GM18526 (cell line): ENCODE measurements around the gene POLG.

Experiments
- POLR2A ChIP-seq: IDR thresholded peaks from 3 replicates; pipeline ENCODE4 v1.6.1; 2011; ENCODE audit not compliant: insufficient read length; ENCODE audit errors: extremely low read depth

Gene POLG

GRCh38 chr15:89342840-89343239, 8.2 kb upstream of the POLG start:
- no peak for TF ChIP-seq POLR2A

GRCh38 chr15:89341316-89342005, 6.8 kb upstream of the POLG start:
- TF ChIP-seq POLR2A = no peak

DNA sequence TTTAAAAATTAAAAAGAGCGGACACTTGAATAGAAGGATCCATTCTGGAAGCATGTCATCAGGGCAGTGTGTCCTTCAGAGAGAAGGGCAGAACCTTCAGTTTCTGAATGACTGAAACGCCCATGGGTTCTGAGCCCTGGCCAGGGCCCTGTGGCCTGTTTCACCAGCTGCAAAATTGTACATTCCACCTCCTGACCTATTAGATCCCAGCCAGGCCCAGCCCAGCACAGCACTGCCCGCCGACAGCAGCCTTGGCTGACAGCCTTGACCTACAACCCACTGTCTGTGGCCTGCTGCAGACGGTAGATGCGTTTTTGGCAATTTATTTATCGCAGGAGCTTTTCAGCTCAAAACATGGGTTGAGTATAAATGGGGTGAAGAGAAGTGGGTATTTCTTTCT, 5.9 kb upstream of the POLG start:
- TF ChIP-seq POLR2A = no peak

DNA sequence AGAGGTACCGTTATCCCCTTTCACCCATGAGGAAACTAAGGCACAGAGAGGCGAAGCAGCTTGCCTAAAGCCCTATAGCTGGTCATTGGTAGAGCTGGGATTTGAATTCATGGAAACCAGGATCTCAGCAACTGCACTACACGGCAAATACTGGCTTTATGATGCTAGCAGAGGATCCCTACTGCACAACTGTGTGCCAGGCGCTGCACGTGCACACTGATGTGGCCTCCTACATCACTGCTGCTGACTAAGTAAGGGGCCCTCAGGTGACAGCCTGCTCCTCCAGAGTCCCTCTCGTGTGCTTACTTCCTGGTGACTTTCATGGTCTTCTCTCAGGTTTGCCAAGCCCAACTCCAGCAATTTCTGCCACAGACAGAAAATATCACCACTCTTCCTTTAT, 3.4 kb upstream of the POLG start:
- no peak for TF ChIP-seq POLR2A

DNA sequence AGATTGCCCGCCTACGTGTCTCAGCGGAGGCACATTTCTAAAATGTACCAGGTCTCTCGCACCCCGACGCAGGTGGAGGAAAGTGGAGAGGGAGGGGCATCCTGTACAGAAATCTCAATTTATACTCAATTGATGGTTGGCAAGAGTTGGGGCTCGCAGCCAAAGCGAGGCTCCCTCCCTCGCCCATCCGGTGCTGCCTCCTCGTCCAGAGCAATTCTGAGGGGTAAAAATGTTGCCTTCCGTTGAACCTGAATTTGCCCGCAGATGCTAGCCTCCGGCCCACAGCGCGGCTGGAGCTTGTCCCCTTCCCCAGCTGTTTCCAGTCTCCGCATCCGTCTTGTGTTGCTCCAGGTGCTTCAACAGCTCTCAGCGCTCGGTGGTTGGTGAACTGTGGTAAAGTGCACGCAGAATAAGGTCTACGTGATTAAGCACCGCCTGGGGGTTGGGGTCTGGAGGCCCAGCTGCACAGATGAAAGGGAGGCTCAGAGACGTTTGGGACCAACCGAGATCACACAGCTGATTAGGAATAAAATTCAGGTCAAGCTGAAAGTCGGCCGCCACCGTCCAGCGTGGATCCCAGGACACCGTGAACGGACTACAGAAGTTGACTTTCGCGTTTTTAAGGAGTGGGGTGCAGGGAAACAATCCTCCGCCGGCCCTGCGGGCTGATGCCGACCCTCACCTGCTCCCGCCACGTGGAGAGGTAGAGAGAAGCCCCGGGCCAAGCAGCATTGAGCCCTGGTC, 846 bp upstream of the POLG start:
- TF ChIP-seq POLR2A = no peak

GRCh38 chr15:89333959-89334509, 590 bp downstream of the POLG start:
- TF ChIP-seq POLR2A = no peak

DNA sequence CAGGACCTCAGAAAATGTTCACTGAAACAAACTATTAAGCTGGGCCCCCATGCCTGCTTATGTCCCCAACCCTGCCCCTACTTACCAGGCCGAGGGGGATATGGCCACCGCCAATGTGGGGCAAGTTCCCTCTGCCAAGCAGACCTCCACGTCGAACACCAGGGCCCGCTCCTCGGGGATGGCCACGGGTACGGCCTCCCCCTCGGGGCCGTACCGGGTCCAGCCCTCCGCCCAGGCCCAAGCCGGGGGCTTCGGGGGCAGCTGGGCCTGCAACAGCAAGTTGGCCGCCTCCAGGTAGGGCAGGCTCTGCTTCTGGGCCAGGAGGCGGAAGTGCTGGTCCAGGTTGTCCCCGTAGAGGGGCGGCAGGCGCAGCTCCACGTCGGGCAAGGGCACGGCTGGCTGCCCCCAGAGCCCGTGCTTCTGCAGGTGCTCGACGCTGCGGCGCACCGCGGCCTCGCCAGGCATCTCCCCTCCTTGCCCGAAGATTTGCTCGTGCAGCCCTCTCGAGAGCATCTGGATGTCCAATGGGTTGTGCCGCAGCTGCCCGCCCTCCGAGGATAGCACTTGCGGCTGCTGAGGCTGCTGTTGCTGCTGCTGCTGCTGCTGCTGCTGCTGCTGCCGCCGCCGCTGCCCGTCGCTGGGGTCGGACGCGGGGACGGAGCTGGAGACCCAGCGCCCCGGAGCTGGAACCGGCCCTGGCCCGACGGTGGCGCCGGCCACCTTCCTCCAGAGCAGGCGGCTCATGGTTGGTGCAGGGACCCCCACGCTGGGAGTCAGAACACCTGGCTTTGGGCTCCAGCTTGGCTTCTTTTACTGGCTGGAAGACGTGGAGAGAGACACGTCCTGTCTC, 1.4 kb downstream of the POLG start:
- TF ChIP-seq POLR2A = no peak

DNA sequence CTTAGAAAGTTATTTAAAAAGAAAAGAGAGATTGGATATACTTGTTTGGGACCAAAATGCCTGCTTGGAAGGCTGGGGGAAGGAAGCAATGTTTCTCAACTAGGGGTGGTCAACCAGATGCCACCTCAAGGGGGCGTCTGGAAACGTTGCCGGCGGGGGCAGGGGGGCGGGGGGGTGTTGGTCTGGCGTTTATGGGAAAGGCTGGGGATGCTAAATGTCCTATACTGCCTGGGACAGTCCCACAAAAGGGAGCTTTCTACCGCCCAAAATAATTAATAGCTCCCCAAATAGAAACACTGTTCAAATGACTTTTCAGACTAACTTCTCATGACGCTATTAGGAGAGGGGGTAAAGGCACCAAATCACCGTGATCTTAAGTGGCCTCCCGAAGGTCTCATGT, 2.2 kb downstream of the POLG start:
- no peak for TF ChIP-seq POLR2A

DNA sequence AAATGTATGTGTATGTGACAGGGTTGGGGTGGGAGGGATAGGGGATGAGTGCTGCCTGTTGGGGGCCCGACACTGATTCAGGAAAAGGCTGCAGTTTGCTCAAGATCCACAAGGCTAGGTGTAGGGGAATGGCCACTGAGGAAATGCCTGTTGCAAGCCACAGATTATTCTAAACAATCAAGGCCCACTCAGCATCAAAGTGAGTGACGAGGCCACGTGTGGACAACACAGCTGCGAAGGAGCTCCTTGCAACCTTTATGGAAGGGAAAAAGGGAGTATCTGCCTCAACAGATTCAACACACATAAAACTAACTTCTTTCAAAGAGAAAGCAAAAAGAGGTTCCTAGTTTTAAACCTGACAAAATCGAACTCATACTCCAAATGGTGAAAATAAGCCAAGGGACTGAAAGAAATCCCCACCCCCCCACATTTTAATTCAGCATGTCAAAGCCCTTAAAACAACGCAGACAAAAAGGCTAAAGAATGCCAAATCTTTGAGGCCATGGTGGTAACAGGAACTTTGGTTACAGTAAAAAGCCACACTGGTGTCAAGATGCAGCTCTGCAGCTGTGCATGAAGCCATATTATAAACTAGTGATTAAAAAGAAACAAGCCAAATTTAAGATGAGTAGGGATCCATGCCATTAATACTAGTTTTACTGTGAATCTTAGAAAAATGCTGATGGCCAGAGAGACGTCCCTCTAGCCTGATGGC, 3.6 kb downstream of the POLG start:
- no peak for TF ChIP-seq POLR2A

GRCh38 chr15:89330119-89330518, 4.5 kb downstream of the POLG start:
- no peak for TF ChIP-seq POLR2A

DNA sequence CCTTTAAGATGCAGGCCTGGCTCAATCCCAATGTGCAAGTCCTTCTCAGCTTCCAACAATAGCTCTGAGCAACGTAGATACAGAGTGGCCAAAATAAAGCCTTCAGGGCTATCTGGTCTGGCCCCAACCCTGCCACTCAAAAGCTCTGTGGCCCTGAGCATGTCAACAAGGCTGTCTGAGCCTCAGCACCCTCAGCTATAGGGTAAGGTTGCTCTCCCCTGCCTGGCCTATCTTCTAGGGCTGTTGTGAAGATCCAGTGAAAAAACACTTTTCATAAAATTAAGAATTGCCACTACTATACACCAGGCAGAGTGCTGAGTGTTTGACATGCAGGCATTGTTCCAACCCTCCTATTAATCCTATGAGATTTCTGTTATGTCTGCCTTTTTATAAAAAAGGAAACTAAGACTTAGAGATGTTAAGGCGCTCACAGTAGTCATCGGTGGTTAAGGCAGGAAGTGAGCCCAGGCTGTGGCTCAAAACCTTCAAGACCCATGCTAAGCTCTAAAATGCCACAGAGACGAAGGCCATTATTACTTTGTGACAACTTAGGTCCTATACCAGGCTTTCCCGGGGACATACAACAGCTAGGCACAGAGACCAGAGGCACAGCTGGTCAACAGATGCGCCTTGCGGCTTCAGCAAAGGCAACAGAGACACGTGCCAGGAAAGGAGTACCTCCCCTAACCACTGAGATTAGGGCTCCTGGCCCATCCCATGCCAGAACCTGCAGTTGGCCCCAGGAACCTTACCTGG, 5.1 kb downstream of the POLG start:
- TF ChIP-seq POLR2A = no peak

- no peak for TF ChIP-seq POLR2A
These were observed 6.0 kb downstream of the POLG start for GRCh38 chr15:89328398-89329254.

DNA sequence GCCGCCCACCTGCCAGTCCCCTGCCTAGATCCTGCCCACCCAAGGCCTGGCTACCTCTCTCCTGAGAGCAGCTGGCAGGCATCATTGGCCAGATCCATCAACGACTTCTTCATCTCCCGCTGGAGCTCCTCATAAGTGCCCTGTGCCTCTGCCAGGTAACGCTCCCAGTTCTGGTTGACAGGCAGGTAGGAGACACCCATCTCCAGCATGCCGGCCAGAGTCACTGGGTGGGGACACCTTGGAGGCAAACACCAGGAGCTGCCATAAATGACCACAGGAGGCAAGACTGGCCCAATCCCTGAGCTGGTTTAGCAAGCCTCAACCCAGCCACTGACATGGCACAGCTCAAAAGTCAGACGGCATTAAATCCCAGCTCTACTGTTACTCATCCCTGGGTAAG, 7.5 kb downstream of the POLG start:
- TF ChIP-seq POLR2A = no peak
